Fibroblast of peridontal ligament (primary cell): Measurements from ENCODE around the gene RBFOX1.

Experiments used
- DNase-seq: peaks from one replicate; pipeline ENCODE4 v3.0.0-alpha.2; 2010; ENCODE audit errors: extremely low read depth

The RBFOX1 gene

DNA sequence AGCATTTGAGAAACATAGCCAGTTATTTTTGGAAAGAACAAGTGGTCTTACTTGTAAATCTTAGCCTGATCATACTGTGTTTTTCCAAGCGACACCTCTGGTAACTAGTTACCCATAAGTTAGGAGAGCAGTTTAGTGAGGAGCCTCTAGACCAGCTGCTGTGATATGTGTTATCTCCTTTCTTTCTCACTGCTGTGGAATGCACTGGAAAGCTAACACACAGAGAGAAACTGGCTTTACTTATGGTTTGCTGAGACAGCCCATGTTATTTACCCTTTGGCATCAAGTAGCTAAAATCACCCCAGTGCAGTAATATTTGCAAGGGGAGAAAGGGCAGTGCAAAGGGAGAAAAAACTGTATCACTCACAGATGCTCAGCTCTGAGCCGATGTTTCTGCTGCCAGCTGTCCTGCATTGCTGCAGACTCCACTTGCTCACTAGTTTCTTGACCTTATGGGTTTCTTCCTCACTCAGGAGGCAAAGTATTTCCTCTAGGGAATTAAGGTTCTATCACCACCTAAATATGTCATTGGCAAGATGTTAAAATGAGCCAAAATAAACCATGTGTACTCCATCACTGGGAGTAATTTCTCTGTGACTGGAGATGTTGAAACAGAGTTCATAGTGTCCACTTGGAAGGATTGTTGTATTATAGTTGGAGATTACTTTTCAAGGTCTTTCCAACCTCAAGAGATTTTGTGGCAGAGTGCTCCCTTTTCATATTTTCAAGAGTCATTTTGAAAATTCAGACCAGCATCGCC, 2.3 kb downstream of the RBFOX1 start:
- DNase-seq = no peak

GRCh38 chr16:7335991-7336634, 3.5 kb downstream of the RBFOX1 start:
- DNase-seq = no peak

DNA sequence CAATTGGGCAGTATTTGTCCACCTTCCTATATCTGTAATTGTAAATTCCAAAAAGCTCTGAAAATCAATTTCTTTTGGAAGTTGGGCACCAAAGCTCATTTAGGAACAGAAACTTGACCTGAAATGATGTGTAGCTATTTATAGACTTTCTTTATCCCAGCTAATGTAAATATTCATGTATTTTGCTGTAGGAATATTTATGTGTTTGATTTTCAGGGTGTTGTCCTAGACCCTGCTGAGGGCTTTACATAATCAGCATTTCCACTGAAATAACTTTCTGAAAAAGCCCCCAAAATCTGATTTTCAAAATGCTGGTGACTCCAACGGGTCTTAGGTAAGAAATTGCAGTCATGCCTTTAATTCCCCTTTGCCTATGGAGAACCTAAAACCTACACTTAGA, 4.1 kb downstream of the RBFOX1 start:
- no peak for DNase-seq

DNA sequence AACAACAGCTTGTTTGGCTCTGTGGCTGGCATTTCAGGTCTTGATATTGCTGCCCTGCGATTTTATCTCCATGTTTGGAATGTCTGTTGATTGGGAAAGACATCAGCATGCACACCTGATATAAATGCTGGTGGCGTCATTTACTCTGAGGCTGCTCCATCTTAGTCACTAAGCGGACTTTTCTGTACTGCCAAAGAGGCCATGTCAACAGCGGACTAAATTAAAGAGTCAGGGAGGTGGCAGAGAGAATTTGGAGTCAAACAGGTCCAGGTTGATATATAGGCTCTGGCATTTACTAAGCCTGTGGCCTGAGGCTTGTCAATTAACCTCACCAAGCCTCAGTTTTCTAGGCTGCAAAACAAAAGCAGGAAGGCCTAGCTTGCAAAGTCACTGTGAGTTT, 6.2 kb downstream of the RBFOX1 start:
- no peak for DNase-seq

- DNase-seq = no peak
Observed at GRCh38 chr16:7339700-7340099, 7.1 kb downstream of the RBFOX1 start.

DNA sequence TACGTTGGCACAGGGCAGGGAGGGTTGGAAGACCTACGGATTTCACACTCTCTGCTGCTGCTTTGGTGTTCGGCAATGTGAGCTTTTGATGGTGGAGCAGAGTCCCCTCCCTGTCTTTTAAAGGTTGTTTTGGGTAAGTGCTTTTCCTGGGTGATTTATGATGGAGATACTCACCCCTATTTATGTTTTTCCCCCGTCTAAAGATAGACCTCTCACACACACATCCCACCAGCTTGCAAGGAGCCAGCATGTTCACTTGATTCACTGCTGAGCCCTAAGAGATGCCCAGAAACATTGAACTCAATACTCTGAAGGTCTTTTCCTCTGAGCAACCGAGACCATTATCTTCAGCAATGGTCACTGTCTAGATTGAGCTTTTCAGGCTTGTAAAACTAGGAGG, 8.3 kb downstream of the RBFOX1 start:
- no peak for DNase-seq

- no peak for DNase-seq
Observed at GRCh38 chr16:7342598-7342997, 10.0 kb downstream of the RBFOX1 start.

GRCh38 chr16:7343243-7343642, 10.6 kb downstream of the RBFOX1 start:
- no peak for DNase-seq

DNA sequence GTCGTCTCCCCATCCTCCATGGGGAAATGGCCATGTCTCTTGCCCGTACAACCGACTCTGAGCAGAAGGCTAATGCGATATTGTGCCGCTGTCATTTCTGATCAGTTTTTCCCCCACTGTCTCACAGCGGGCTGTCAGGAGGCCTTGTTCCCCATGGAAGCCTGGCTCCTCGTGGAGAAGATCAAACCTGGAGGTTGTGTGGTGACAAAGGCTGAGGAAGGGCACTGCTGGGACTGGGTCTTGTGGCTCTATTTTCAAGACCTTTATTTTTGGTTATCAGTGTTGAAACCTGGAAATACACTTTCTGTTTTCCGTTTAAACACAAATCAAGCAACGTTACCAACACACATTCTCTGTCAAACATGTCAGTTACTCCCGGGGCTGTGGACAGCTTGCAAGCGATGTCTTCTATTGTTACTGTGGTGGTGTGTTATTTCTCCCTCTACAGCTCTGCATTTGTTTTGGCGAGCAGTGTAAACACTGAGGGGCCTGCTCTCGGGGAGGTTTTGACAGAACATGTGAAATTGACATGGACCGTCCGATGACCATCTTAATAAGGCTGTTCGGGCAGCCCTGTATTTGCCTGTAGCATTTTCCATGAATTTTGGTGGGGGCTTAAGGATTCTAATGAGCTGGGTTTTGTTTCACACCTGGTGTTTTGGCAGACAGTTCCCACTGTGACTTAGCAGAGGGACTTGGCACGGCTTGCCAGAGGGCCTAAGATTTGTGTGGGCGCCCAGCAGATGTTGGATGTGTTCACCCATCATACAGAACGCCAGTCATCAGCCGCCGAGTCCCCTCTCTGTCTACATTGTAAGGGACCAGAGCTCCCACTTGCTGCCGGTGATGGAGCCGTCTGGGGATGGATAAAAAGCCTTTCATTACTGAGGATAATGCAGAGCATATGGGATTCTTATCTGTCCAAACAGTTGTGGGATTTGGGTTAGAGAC, 12.5 kb downstream of the RBFOX1 start:
- no peak for DNase-seq

GRCh38 chr16:7350806-7351205, 18.2 kb downstream of the RBFOX1 start:
- DNase-seq = no peak

DNA sequence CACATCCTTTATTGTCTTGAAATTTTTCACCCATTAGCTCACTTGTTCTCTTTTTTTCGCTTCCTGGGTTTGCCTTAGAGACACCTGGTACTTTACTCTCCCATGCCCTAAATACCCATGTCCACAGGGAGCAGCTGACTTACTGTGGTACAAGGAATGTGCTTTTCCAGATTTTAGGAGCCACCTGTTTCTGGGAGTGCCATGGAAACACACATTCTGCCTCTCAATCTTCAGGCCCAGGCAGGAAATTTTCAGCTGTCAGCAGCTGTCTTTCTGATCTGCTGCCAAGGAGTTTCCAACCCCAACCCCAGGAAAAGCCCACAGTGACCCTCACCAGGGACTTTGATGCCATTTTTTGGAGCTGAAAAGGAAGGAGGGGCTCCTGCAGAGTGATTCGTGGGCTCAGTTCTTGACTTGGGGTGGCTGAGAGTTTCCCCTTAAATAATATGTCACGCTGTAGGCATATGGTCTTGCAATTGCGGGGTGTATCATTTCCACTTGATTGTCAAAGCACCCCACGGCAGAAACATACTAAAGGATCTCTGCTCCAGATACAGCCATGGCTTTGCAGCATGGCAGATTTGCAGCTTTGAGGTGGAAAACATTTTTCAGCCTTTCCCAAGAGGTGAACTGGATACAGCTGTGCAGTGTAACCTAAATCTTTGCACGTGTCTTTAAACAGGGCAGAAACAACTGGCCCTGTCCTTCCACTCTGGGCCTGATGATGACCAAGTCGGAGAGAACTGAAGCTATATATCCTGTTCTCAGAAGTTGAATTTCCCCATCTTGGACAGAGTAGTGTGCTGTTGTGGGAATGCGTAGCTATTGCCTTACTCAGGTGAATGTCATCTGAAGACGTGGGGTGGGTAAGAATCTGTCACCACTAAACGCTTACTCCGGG, 19.2 kb downstream of the RBFOX1 start:
- no peak for DNase-seq

- no peak for DNase-seq
Observed at GRCh38 chr16:7355758-7356157, 23.1 kb downstream of the RBFOX1 start.

DNA sequence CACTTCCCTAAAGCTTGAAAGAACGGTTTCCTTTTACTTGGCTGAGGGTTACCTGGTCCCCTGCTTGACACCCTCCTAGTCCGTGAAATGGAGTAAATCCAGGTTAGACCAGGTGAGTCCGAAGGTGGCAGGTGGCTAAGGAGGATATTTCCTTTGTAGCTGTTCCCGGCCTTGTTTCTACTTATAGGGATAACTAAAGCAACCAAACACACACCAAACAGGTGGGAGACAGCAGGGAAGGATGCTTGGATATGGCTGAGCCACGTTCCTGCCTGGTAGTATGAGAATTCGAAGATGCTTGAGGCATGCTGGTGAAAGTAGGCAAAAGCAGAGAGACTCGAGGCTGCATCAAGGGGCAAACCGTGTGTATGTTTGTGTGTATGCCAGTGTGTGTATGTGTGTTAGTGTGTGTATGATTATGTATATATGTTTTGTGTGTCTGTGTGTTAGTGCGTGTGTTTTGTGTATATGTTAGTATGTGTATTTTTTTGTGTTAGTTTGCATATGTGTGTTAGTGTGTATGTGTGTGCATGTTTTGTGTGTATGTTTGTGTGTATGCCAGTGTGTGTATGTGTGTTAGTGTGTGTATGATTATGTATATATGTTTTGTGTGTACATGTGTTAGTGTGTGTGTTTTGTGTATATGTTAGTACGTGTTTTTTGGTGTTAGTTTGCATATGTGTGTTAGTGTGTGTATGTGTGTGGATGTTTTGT, 28.9 kb downstream of the RBFOX1 start:
- DNase-seq = no peak

DNA sequence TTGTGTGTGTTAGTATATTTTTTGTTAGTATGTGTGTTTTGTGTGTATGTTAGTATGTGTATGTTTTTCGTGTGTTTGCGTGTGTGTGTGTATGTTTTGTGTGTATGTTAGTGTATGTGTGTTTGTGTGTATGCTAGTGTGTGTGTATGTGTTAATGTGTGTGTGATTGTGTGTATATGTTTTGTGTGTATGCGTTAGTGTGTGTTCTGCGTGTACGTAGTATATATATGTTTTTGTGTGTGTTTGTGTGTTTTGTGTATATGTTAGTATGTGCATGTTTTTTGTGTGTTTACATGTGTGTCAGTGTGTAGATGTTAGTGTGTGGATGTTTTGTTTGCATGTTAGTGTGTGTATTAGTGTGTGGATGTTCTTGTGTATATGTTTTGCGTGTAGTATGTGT, 29.6 kb downstream of the RBFOX1 start:
- no peak for DNase-seq

GRCh38 chr16:7363422-7364417, 31.1 kb downstream of the RBFOX1 start:
- DNase-seq = no peak

GRCh38 chr16:7366041-7366440, 33.4 kb downstream of the RBFOX1 start:
- no peak for DNase-seq

DNA sequence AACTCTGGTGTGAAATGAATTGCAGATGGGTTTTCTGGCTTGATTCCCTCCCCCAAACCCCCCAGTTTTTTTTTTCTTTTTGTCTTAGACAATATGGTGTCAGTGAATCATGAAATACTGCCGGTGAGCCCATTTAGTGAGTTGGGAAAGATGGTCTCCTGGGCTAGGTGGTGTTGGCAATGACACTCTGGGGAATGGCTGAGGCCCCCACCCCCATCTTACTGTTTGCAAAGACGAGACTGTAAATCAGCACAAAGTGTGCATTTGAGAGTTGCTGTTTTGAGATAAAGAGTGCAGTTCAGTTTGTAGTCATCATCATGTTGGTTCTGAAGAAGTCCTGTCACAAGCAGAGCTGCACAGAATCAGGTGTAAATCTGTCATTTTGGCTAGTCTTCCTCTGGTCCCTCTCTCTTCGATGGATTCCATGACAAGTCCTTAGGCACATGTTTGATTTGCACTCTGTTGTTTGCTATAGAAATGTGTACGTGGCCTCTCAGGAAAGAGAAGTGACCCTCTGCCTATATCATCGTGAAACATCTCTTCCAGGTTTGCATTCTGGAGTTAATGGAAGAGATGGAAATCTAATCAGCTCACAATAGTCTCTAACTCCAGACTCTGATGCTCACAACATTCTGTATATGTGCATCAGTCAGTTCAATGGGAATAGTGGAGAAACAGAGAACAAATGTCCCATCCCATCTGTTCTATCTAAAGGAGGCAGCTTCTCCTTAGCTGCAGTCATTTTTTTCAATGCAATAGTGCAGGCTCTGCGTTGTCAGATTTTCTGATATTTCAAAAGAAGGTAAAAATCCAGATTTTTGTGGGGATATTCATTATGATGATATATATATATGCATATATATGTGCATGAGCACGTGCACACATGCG, 34.6 kb downstream of the RBFOX1 start:
- no peak for DNase-seq

DNA sequence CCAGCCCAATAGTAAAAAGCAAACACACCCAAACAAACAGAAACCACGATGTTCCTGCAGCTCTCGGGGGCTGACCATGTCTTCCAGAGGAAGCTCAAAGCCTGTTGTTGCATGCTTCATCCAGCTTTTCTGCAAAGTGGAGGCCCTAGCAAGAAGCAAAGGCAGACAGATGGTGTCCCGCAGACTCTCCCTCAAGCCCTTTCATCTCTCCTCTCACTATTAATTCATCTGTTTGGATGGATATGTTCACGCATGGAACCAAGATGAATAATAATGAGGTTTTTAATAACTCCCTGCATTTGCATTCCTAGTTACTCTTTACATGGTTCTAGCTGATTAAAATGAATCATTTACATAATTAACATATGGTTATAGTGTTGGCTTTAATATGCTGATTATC, 36.6 kb downstream of the RBFOX1 start:
- DNase-seq = no peak

DNA sequence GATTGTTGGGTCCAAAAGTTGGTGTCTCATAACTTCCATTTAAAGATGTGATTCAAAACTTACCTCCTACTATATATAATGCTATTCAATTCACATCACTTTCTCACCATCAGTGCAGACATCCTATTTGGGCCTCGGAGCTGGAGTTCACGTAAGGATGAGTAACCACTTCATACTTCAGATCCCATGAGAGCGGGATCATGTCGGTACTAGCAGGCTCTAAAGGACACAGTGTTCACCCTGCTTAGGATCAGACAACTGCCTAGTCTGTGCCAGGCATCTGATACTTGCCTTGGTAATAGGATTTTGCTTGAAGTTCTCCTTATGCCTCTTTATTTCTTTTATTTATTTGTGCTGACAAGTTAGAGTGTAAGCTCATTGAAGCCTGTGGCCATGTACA, 39.5 kb downstream of the RBFOX1 start:
- DNase-seq = no peak
